Fibroblast of lung (primary cell): ENCODE data around the gene RPS6KA2. TPM values are rescaled to one million over a fixed set of nuclear protein-coding genes. Genes with fewer than 3 reads are reported as not detected.
A peak's percentile ranks its signal among the peaks of the same experiment; 100 is the strongest.

Experiments used
- DNase-seq, 2 donors: peaks; one replicate each; pipeline versions ENCODE4 v3.0.0 to v3.0.0-alpha.2; 2010; ENCODE audit warnings: low read depth in 2 of 2
- H2AFZ ChIP-seq: 2 replicates; pipeline ENCODE4 v1.5.1; 2012; ENCODE audit warnings: low read length, control low read depth, inconsistent platforms
- H3K27ac ChIP-seq: 2 replicates; pipeline ENCODE4 v1.5.1; 2011; ENCODE audit warnings: low read length, control low read depth; ENCODE audit not compliant: insufficient read depth
- H3K27me3 ChIP-seq: 2 replicates; pipeline ENCODE4 v1.5.1; 2011; ENCODE audit warnings: mild to moderate bottlenecking, low read length; ENCODE audit not compliant: control insufficient read depth, insufficient read depth
- H3K36me3 ChIP-seq: 2 replicates; pipeline ENCODE4 v1.5.1; 2011; ENCODE audit warnings: low read length; ENCODE audit not compliant: control insufficient read depth, insufficient read depth
- H3K4me1 ChIP-seq: 2 replicates; pipeline ENCODE4 v1.5.1; 2011; ENCODE audit warnings: low read length; ENCODE audit not compliant: control insufficient read depth, insufficient read depth; ENCODE audit errors: extremely low read depth
- H3K4me2 ChIP-seq: 2 replicates; pipeline ENCODE4 v1.5.1; 2011; ENCODE audit warnings: low read length, control low read depth; ENCODE audit not compliant: insufficient read depth; ENCODE audit errors: extremely low read depth
- H3K4me3 ChIP-seq, 4 experiments: fragments of 200-600 bp in 1 of 4; sonication (generic) in 1 of 4; replicated peaks in 1 of 4; 2 replicates each; pipeline ENCODE4 v1.5.1; 2011 to 2016; ENCODE audit warnings: low read length in 4 of 4, low read depth in 3 of 4, mild to moderate bottlenecking in 3 of 4, control low read depth in 2 of 4, inconsistent platforms in 1 of 4, mixed read lengths in 1 of 4; ENCODE audit not compliant: insufficient read depth in 1 of 4; ENCODE audit errors: control extremely low read depth in 1 of 4
- H3K79me2 ChIP-seq: 2 replicates; pipeline ENCODE4 v1.5.1; 2012; ENCODE audit warnings: mild to moderate bottlenecking, low read length, inconsistent platforms; ENCODE audit not compliant: control insufficient read depth, insufficient read depth
- H3K9ac ChIP-seq: 2 replicates; pipeline ENCODE4 v1.5.1; 2011; ENCODE audit warnings: mild to moderate bottlenecking, low read length, control low read depth; ENCODE audit not compliant: insufficient read depth
- H3K9me3 ChIP-seq: 2 replicates; pipeline ENCODE4 v1.5.1; 2012; ENCODE audit warnings: low read depth, low read length; ENCODE audit not compliant: control insufficient read depth, insufficient read depth
- H4K20me1 ChIP-seq: 2 replicates; pipeline ENCODE4 v1.5.1; 2011; ENCODE audit warnings: low read length; ENCODE audit not compliant: control insufficient read depth, insufficient read depth; ENCODE audit errors: extremely low read depth
- EZH2 ChIP-seq: IDR thresholded peaks from 2 replicates; pipeline ENCODE4 v1.5.1; 2012; ENCODE audit warnings: low read length, control low read depth, mild to moderate bottlenecking; ENCODE audit errors: missing control alignments
- polyA plus RNA-seq, 2 donors: library from polyadenylated mRNA; depleted of rRNA in 1 of 2; stranded (reverse) in 1 of 2; unstranded in 1 of 2; fragments of >200 nt; gene quantifications; 2 replicates each; pipeline ENCODE4 v1.2.1, GENCODE V29; 2011 to 2012; ENCODE audit warnings: missing spikeins in 1 of 2
- total RNA-seq: library from RNA; depleted of rRNA; stranded (reverse); fragments of >200 nt; gene quantifications from 2 replicates; pipeline ENCODE4 v1.2.1, GENCODE V29; 2014
- TF ChIP-seq, protein P1 (sequence below), 2 donors: IDR thresholded peaks in 1 of 2; conservative IDR thresholded peaks in 1 of 2; 1 replicate in 1 of 2; 2 replicates in 1 of 2; pipeline ENCODE4 v1.5.1; 2011 to 2012; ENCODE audit warnings: low read length in 2 of 2, control low read depth in 1 of 2, inconsistent platforms in 1 of 2, low read depth in 1 of 2, mild to moderate bottlenecking in 1 of 2

The RPS6KA2 gene
- total and polyA plus RNA-seq, 2 donors (not counting 1 experiment from before 2014, with no cell fraction given) = 66.8 to 116 TPM

DNA sequence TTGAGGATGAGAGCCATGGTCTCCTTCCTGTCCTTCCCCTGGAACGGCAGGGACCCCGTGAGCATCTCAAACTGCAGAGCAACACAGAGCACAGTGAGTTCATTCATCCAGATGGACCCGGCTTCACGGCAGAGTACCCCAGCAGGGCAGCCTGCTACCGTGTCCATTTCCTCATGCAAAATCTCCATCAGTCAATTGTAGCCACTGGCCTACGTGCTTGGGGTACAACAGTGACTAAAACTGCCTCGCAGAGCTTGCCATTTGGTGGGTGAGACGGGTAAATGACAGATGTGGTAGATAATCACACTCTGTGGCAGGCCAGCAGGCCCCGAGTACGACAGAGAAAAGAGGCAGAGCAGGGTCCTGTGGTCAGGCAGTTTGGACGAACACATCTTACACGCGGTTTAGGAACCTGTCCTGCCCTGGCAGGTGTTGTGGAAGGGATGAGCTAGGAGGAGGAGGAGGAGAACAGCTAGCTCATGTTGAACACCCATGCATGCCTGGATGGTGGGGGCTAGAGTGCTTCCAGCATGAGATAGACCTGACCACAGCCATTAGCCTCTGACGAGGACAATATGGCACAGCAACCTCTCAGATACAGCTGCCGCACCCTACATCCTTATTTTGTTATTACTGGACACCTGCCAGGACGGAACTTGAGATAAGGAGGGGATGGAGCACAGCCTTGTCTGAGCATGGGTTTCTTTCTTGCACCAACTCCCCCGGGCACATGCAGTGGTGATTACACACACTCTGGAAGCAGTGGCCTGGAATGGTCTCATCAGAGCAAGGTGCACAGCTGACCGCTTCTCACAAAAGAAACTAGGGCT, 136.2 kb downstream of the RPS6KA2 start:
- Histone ChIP-seq H4K20me1 (no peaks in the 10 kb centered on the region), H2AFZ (no peak overlapping the region), H3K79me2 (no peaks in the 10 kb centered on the region), H3K9me3 (no peaks in the 10 kb centered on the region), H3K4me3 (no peak overlapping the region), H3K4me1 (no peaks in the 10 kb centered on the region), H3K27ac (no peak overlapping the region), H3K4me2 (no peak overlapping the region), H3K36me3 (peaks cover 19% of the 10 kb centered on the region), H3K9ac (no peak overlapping the region), H3K27me3 (no peaks in the 10 kb centered on the region)
- peak; percentile 83 to 88 for DNase-seq
- no peak for TF ChIP-seq EZH2
- TF ChIP-seq, protein P1, sequence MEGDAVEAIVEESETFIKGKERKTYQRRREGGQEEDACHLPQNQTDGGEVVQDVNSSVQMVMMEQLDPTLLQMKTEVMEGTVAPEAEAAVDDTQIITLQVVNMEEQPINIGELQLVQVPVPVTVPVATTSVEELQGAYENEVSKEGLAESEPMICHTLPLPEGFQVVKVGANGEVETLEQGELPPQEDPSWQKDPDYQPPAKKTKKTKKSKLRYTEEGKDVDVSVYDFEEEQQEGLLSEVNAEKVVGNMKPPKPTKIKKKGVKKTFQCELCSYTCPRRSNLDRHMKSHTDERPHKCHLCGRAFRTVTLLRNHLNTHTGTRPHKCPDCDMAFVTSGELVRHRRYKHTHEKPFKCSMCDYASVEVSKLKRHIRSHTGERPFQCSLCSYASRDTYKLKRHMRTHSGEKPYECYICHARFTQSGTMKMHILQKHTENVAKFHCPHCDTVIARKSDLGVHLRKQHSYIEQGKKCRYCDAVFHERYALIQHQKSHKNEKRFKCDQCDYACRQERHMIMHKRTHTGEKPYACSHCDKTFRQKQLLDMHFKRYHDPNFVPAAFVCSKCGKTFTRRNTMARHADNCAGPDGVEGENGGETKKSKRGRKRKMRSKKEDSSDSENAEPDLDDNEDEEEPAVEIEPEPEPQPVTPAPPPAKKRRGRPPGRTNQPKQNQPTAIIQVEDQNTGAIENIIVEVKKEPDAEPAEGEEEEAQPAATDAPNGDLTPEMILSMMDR (conservative IDR thresholded peaks at IDR 0.05 in 1 of 2, IDR thresholded peaks at IDR 0.05 in 1 of 2; ENCODE audit: low read depth in 1 of 2, low read length in 2 of 2) = no peak

DNA sequence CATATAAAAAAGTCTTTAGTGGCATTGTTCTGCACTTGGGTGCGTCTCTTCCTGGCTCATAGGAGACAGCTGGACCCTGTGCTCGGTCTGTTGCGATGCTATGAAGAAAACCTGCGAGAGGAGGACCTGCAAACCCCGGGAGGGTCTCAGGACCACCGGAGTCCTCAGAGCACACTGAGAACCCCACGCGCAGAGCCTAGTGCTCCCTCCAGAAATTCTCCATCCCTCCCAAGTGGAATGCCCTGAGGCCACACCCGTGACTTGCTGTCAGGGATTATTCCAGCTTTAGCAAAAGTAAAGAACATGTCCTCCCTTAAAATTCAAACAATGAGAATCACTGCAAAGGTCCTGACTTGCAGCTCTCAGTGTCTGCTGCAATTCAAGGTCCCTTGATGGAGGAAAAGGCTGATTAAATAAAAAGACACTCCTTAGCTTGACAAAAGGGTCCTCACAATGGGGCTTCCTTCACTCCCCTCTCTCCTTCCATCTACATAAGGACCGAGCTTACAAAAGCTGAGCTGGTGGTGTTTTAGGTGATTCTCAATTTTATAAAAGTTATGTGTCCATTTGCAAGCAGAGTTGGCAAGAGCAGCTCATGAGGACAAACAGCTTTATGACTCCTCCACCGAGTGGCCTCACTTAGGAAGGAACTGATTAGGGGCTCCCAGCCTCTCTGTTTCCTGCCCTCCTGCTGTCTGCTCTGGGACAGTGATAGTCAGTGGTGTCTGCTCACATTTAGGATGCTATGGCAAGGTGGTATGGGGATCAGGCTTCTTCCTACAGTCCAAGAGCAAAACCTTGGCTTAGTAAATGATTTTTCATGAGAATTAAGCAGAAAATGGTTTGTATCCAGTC, 137.5 kb downstream of the RPS6KA2 start:
- Histone ChIP-seq H3K79me2 (no peaks in the 10 kb centered on the region), H3K27ac (no peak overlapping the region), H3K4me3 (no peak overlapping the region), H3K36me3 (peaks cover 13% of the 10 kb centered on the region), H3K4me2 (no peak overlapping the region), H3K4me1 (no peaks in the 10 kb centered on the region), H2AFZ (no peak overlapping the region), H3K9me3 (no peaks in the 10 kb centered on the region), H3K9ac (no peak overlapping the region), H4K20me1 (no peaks in the 10 kb centered on the region), H3K27me3 (no peaks in the 10 kb centered on the region)
- no peak for TF ChIP-seq EZH2
- TF ChIP-seq, protein P1 (conservative IDR thresholded peaks at IDR 0.05 in 1 of 2, IDR thresholded peaks at IDR 0.05 in 1 of 2; ENCODE audit: low read depth in 1 of 2, low read length in 2 of 2) = no peak
- DNase-seq = no peak

DNA sequence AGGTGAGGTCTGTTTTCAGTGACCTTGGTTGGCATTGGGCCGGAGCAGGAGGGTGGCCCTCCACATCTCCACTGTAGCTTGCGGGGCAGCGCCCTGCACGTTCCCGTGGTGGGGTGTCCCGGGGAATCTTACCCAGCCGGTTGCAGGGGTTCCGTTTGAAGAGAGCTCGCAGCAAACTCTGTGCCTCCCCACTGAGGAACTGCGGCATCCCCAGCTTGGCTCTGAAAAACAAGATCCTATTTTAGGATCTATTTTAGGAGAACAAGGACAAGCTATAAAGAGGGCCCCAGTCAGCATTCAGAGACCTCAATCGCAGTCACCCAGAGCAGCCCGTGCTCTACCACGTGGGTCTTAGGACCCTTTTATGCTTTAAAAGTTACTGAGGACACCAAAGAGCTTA, 138.3 kb downstream of the RPS6KA2 start:
- no peaks in the 10 kb centered on the region for H3K27me3 ChIP-seq
- no peak overlapping the region for H3K4me3 ChIP-seq
- H2AFZ ChIP-seq = no peak overlapping the region
- peaks cover 14% of the 10 kb centered on the region for H3K36me3 ChIP-seq
- TF ChIP-seq EZH2 = no peak
- TF ChIP-seq, protein P1 (conservative IDR thresholded peaks at IDR 0.05 in 1 of 2, IDR thresholded peaks at IDR 0.05 in 1 of 2; ENCODE audit: low read depth in 1 of 2, low read length in 2 of 2) = no peak
- H3K4me1 ChIP-seq = no peaks in the 10 kb centered on the region
- H3K79me2 ChIP-seq = no peaks in the 10 kb centered on the region
- H3K4me2 ChIP-seq = no peak overlapping the region
- no peak overlapping the region for H3K27ac ChIP-seq
- no peaks in the 10 kb centered on the region for H3K9me3 ChIP-seq
- no peak for DNase-seq
- H4K20me1 ChIP-seq = no peaks in the 10 kb centered on the region
- no peak overlapping the region for H3K9ac ChIP-seq
